Activated CD4-positive, CD25-positive, alpha-beta regulatory T cell treated with anti-CD3 and anti-CD28 coated beads, Interleukin-2, amount 50 U/mL, for 24 hours (primary cell): ENCODE results near the gene CHRNA10.

Experiments used
- ATAC-seq, 2 donors: fragments of 150-1000 bp; cut with Tn5 transposase; one replicate each; pipeline ENCODE4 v1.10.0; 2021; ENCODE audit warnings: mild to moderate bottlenecking in 1 of 2, moderate library complexity in 1 of 2

Gene CHRNA10, protein sequence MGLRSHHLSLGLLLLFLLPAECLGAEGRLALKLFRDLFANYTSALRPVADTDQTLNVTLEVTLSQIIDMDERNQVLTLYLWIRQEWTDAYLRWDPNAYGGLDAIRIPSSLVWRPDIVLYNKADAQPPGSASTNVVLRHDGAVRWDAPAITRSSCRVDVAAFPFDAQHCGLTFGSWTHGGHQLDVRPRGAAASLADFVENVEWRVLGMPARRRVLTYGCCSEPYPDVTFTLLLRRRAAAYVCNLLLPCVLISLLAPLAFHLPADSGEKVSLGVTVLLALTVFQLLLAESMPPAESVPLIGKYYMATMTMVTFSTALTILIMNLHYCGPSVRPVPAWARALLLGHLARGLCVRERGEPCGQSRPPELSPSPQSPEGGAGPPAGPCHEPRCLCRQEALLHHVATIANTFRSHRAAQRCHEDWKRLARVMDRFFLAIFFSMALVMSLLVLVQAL

DNA sequence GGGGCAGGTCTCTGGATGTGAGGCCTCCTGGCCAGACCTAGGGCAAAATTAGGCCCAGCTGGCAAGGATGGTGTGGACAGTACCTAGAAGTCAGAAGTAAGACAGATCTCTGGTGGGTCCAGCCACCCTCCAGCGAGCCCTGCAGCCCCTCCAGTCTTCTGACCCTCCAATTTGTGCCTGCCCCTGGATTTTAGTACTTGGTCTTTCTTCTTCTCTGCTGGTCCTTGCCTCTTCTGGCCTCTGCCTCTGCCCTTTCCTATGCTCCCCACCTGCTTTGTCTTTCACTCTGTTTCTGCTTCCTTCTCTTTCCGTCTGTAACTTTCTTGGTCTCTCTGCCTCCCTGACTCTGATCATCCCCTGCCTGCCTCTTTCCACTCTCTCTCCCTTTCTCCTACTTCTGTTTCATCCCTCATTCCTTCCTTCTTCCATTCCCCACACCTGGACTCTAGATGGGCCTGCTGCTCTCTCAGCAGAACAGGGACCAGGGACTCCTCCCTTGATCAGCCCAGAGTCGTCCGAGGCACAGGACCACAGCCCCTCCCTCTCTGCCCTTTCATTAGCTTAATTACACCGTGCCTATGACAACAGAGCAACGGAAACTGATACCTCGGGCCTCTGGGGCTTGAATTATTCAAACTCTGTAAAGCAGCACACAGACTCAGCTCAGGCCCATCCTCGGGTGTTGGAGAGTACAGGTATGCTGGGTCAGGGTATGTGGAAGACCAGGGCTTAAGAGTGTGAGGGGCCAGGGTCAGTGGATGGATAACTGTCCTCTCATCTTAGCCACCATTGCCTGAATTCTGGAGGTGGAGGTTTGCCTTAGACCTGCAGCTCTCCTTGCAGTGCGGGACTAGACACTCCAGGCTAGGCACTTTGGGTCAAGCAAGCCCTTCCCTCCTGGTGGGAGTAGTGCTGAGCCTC is at the start of gene CHRNA10:
CHRNA10 (minus strand) TSS at position 51 of the 921 bp plus-strand sequence. CDS start 72 bp downstream, outside the sequence.
- ATAC-seq, result no peak

DNA sequence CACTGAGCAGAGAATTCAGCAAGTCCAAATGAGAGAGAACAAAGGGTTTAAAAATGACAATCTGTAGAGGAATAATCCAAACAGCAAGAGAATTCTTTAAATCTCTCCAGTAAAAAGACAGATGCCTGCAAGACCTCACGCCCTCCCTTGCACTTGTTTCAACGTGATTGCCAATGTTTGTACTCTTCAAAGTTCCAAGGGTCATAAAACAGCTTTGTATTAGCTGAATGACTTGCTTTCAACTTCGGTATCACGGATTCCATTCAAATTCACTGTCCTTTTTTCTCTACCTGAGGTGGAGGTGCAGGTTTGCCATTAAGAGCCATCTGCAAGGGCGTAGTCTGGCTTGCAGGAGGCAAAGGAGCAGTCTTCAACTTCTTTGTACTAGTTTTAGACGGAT is 41.1 kb upstream of the CHRNA10 start:
- ATAC-seq, result no peak

DNA sequence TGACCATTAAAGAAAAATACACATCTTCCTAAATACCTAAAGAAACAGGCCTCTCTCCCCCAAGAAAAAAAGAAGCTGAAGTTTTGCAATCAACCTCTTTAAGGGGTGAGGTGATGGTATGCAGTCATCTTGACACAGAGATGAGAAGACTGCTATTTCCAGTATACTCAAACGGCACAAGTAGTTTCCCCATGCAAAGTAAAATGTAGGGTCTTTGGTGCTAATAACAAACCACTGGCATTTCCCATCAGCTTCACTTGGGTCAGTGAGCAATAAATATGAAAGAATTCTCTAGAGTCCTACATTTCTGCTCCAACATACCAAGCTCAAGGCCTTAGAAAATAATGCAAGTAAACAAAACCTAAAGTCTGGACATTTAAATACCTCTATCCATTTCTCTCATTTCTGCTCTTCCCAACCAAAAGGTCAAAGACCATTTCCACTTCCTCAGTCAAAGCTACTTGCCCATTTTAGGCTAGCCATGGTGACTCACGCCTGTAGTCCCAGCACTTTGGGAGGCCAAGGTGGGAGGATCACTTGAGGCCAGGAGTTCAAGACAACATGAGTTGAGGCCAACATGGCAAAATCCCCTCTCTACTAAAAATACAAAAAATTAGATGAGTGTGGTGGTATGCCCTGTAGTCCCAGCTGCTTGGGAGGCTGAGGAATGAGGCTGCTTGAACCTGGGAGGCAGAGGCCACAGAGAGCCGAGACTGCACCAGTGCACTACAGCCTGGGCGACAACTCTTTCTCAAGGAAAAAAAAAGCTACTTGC is 39.5 kb upstream of the CHRNA10 start:
- no peak for ATAC-seq

DNA sequence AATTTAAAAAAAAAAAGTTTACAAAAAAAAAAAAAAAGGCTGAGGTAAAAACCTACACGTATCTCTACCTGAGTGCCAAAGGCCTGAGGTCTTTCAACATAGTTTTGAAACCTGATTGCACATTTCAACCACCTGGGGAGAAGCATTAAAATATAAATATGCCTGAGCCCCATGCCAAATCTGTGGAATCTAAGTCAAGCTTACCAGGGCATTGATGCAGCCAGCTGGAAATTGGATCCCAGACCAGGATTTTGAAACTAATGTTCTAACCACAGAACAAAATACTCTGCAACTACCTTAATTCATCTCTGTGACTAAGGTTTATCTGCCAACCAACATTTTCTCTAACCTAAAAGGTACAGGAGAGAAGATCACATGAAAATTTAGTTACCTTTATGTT is 38.8 kb upstream of the CHRNA10 start:
- ATAC-seq, result no peak

DNA sequence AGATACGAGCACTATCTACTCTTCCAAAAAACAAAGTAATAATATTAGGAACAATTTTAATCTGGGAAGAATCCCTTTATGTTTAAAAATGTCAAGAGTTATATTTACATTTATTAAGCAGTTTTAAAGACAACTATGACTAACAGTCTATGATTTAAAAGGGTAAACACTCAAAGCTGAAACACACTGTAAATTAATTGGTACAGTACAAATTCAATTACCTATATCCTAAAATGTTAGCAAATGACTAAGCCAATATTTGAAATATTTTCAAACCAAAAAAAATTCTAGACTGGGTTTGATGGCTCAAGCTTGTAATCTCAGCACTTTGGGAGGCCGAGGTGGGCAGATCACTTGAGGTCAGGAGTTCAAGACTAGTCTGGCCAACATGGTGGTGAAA is 36.0 kb upstream of the CHRNA10 start:
- no peak for ATAC-seq

DNA sequence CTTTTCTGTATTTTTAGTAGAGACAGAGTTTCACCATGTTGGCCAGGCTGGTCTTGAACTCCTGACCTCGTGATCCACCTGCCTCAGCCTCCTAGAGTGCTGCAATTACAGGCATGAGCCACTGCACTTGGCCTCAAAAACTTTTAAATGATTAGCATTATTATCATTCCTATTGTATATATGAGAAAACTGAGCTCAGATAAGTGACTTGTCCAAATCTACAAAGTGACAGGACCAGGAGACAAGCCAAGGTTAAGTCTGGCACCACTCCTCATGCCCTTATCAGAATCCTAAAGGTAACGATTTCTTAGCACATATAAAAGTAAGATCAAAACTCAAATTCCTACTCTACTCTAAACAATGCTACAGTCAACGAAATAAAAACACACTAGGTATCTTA is 32.2 kb upstream of the CHRNA10 start:
- ATAC-seq, result no peak

DNA sequence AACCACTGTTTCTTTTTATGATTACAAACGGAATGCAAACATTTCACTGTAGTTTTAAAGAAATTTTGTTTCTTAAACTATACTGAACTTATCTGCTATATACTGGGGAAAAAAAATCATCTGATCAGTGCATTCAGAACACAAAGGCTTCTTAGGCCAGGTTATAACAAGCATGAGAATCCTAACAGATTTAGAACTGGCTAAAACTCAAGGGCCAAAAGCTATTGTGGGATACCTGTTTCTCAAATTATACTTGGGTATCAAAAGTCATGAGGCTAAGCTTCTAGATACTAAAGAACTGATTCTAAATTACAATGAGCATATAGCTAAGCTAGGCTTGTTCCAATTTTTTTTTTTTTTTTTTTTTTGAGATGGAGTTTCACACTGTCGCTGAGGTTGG is 29.7 kb upstream of the CHRNA10 start:
- no peak for ATAC-seq

DNA sequence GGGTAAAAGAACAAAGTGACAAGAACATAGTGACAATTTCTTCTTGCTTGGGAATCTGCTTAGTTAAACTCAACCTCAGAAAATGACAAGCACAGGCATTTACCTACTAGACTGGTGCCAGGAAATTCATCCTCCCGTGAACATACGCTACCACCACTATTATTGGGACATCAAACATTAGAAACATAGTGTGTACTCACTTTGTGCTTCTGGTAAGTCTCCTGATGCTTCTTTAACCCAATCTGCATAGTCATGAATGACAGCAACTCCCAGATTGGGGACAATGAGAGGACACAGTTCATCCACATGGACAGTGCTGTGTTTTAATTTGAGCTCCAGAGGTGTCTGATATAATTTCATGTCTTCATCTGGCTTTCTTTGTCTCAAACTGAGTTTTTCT is 29.2 kb upstream of the CHRNA10 start:
- no peak for ATAC-seq

DNA sequence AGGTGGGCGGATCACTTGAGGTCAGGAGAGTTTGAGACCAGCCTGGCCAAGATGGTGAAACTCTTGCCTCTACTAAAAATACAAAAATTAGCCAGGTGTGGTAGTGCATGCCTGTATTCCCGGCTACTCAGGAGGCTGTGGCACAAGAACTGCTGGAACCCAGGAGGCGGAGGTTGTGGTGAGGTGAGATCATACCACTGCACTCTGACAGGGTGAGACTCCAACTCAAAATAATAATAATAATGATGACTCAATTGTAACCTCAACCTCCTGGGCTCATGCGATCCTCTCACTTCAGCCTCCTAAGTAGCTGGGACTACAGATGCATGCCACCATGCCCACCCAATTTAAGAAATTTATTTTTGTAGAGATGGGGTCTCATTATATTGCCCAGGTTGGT is 15.6 kb upstream of the CHRNA10 start:
- ATAC-seq, result peak in 1 of 2 donors; percentile 28

DNA sequence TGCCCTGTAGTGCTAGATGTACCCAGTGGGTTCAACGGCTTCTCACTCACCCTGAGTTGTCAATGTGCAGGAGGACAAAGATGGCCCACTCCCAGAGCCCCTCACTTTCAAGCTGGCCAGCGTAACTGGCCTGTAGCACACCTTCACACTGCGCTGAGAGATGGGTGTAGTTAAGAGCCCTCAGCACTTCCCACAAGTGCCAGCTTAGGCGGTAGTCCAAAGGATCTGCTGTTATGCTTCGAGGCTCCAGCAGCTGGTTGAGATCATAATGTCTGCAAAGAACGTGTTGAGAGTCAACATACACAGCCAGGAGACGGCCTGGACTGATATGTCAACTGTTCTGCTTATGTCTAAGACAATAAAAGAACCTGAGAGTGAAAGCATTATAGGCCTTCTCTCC is 14.7 kb upstream of the CHRNA10 start:
- ATAC-seq, result no peak

DNA sequence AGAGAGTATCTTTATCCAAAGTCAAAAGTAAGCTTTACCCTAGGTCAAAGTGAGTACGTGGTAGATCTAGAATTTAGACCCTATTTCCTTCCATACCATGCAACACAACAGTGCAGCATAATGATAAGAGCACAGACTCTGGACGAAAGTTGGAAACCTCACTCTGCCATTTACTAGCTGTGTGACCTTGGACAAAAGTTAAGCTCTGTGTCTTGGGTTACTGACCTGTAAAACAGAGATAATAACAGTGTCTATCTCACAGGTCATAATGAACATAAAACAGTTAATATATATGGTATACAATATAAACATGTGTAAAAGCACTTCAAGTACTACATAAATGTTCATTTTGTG is 13.6 kb upstream of the CHRNA10 start:
- ATAC-seq, result no peak

DNA sequence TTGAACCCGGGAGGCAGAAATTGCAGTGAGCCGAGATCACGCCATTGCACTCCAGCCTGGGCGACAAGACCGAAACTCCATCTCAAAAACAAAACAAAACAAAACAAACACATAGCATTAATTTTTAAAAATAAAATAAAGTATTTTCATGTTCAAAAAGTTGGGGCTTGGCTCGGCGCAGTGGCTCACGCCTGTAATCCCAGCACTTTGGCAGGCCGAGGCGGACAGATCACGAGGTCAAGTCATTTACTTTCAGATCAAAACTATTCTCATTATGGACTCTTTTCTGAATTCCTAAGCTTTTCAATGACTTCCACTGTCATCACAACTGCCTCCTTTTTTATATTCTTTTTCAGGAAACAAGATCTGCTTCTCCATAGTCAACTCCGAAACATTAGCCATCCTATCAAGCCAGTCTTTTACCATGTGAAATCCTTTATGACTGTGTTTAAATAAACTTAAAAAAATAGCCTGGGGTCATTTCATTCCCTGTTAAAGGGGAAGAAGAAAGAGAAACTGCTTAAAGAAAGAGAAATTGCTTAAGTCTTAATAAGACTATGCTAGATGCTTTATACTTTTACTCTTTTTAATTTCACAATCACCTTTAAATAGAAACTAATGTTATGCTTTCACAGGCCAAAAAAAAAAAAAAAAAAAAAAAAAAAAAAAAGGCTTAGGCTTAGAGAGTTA is 13.1 kb upstream of the CHRNA10 start:
- ATAC-seq, result no peak

DNA sequence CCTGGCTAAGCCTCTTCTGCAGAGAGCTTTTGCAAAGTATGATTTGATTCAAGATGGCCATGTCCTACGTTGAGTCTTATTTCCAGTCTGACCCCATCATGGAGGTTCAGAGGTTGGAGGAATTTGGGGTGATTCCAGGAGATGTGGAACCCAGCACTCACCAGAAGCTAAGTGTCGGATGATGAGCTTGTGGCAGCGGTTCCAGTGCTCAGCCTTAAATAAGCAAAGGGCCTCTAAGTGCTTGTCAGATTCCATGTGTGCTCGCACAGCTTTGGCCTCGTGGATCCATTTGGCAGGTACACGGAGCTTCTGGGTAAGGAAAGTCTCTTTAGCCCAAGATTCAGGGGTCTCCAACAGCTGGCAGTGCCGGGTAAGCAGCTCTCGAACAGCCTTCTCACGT is 11.9 kb upstream of the CHRNA10 start:
- ATAC-seq, result no peak

DNA sequence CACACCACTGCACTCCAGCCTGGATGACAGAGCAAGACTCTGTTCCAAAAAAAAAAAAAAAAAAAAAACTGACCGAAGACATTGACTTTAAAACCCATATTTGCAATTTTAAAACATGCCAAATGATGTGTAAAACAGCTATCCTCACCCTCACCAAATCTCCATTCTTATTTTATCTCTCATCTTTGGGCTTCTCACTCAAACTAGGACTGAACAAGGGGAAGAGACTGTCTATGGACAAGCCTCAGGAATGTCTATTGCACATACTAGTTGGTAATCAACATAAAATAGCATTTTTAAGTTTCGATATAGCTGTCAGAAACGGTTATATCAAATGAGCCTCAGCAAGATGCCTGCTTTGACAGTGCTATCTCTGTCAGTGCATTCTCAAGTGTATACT is 7.9 kb upstream of the CHRNA10 start:
- no peak for ATAC-seq

DNA sequence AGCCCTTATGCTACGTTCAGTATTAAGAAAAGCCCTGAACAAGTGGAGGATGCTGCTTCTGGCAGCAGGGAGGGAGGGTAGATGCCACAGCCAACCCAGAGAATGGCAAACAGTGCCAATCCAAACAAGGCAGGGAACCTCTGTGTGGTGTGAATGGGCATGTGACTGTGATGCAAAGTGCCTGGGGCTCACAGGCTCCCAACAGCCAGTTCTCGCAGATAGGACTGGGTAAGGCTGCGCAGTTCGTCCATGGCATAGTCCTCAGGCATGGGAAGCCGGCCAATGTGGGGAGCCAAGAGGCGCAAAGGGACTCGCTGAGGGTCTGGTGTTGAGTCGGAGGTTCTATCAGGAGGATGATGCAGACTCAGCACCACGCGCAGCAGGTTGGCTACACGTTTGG is 4.8 kb upstream of the CHRNA10 start:
- ATAC-seq, result no peak

DNA sequence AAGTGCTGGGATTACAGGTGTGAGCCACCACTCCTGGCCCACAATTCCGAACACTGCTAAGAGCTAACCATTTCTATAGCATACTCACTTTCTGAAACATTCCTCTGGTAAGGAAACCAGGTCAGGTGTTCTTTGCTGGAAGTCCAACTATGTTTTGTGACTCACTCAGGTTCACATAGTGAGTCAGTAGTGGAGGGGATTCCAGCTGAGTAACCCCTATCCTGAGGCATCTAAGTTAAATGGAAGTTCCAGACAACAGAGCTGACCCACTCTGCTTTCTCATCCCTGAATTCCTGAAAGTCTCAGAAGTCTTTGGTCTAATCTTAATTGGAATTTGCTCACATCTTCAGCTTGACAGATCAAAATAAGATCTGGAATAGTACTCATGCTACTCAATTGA is 3.0 kb upstream of the CHRNA10 start:
- ATAC-seq, result no peak

DNA sequence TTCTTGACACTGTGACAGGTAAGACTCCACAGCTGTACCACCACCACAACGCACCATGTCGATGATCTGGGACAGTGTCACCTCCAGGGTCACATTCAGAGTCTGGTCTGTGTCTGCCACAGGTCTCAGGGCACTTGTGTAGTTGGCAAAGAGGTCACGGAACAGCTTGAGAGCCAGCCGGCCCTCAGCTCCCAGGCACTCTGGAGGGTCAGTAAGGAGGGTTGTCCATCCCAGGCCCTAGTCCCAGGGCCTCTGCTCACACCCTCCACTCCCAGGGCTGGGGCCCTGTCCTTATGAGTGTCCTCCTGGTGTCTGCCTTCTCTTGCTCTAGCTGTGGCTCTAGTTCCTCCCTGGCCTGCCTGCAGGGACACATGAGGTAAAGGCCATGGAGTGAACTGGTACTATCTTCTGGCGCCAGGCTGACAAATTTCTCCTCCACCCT is 1.4 kb downstream of the CHRNA10 start:
- ATAC-seq, result no peak

DNA sequence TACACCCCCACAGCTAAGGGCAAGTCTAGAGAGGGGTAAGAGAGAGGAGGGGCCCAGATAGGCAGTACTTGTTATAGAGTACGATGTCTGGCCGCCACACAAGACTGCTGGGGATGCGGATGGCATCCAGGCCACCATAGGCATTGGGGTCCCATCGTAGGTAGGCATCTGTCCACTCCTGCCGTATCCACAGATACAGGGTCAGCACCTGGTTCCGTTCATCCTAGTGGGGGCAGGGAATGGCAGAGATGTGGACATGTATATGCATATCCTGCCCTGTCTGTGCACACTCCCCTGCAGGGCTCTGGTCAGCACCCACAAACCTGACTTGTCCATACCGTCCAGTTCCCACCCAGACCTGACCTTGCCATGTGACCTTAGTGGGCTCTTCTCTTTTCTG is 2.1 kb downstream of the CHRNA10 start:
- no peak for ATAC-seq

DNA sequence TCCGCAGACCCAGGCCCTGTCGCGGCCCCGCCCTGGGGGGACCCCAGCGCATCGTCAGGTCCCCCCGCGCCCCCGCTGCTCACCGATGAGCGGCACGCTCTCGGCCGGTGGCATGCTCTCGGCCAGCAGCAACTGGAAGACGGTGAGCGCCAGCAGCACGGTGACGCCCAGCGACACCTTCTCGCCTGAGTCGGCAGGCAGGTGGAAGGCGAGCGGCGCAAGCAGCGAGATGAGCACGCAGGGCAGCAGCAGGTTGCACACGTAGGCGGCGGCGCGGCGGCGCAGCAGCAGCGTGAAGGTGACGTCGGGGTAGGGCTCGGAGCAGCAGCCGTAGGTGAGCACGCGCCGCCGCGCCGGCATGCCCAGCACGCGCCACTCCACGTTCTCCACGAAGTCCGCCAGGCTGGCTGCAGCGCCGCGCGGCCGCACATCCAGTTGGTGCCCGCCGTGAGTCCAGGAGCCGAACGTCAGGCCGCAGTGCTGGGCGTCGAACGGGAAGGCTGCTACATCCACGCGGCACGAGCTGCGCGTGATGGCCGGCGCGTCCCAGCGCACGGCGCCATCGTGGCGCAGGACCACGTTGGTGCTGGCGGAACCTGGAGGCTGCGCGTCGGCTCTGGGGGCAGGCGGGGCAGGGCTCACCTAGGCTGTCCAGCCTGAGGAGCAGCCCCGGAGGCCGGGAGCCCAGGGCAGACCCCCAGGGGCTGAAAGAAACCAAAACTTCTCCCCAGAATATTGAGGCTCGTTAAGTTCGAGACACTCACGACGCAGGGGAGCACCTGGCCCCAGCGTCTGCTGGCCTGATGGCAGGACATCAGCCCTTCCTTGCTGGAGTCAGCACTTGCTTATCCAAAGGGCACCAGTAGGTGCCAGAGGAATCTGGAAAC is 3.8 kb downstream of the CHRNA10 start:
- ATAC-seq, result no peak

DNA sequence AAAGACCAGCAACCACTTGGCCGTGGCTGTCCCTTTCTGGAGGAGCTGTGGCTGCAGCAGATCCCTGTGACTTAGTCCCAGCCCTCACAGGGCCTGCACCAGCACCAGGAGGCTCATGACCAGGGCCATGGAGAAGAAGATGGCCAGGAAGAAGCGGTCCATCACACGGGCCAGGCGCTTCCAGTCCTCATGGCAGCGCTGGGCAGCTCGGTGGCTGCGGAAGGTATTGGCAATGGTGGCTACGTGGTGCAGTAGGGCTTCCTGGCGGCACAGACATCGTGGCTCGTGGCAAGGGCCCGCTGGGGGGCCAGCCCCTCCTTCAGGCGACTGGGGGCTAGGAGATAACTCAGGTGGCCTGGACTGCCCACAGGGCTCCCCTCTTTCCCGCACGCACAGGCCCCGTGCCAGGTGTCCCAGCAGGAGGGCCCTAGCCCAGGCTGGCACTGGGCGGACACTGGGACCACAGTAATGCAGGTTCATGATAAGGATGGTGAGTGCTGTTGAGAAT is 5.1 kb downstream of the CHRNA10 start:
- no peak for ATAC-seq
